HG03139 (cell line): ENCODE measurements around the gene PTGIR.

Experiments
- ATAC-seq: cut with Tn5 transposase; IDR thresholded peaks from one replicate; pipeline ENCODE4 v1.9.1; 2021; ENCODE audit not compliant: unreplicated experiment

PTGIR gene

GRCh38 chr19:46616631-46617322 lies 8.1 kb downstream of the PTGIR start:
- ATAC-seq: no peak

GRCh38 chr19:46615966-46616365 lies 8.9 kb downstream of the PTGIR start:
- no peak for ATAC-seq

- no peak for ATAC-seq
Observed at GRCh38 chr19:46614114-46614722, 10.7 kb downstream of the PTGIR start.

DNA sequence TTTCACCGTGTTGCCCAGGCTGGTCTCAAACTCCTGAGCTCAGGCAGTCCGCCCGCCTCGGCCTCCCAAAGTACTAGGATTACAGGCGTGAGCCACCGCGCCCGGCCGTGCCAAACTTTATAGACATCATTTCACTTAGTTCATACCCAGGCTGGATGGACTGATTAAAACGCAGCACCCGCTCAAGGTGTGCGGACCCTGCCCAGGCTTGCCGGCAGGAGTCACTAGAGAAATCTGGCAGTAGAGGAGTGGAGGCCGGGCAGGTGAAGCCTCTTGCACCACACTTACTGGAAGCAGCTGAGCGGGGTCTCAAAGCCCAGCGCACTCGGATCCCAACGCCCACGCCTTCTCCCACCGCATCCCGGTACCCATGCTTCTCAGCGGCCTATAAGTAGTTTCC lies 11.4 kb downstream of the PTGIR start:
- no peak for ATAC-seq

- no peak for ATAC-seq
Observed at GRCh38 chr19:46611776-46612175, 13.1 kb downstream of the PTGIR start.

DNA sequence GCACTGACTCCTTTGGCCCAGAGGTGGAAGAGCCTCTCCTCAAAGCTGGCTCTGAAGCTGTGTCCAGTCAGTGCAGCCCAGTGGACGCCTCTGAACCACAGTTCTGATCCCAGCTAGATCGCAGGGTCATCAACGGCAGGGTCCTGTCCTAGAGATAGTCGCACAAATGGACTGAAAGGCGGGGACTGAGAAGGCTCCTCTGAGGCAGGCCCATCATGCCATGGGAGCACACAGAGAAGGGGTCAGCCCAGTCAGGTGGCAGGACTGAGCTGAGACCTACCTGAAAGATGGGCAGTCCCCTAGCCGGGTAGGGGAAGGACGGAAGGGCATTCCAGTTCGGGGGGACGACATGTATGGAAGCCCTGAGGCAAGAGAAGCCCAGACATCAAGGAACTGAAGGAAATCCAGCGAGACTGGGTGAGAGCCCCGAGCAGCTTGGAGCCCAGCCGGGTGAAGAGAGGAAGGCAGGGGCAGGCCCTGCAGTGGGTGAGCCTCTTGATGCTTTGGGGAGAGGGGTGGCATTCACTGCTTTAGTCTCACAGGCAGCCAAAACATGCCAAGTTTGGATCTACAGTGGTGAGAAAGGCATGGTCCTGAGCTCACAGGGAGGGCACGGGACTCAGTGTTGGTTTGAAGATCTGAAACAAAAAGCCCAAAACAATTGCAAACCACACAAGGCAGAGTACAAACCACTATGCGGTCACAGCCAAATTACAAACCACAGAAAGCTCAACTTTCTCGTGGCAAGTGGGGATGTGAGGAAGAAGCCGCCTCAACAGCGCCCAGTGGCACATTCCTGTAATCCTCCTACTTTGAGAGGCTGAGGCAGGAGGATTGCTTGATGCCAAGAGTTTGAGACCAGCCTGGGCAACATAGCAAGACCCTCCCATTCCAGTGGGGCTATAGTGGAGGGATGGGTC lies 13.8 kb downstream of the PTGIR start:
- no peak for ATAC-seq

GRCh38 chr19:46610413-46610775 lies 14.5 kb downstream of the PTGIR start:
- ATAC-seq: no peak

GRCh38 chr19:46609511-46610412 lies 15.1 kb downstream of the PTGIR start:
- ATAC-seq: no peak

- no peak for ATAC-seq
Observed at GRCh38 chr19:46608581-46609345, 16.1 kb downstream of the PTGIR start.

DNA sequence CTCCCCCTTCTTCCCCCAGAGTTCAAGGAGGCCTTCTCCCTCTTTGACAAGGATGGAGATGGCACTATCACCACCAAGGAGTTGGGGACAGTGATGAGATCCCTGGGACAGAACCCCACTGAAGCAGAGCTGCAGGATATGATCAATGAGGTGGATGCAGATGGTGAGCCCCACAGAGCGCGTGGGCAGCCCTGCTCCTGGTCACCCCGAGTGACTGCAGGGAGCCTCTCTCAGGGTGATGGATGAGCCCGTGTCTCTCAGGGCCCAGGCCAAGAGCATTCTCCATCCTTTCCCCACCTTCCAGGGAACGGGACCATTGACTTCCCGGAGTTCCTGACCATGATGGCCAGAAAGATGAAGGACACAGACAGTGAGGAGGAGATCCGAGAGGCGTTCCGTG lies 16.7 kb downstream of the PTGIR start:
- no peak for ATAC-seq

DNA sequence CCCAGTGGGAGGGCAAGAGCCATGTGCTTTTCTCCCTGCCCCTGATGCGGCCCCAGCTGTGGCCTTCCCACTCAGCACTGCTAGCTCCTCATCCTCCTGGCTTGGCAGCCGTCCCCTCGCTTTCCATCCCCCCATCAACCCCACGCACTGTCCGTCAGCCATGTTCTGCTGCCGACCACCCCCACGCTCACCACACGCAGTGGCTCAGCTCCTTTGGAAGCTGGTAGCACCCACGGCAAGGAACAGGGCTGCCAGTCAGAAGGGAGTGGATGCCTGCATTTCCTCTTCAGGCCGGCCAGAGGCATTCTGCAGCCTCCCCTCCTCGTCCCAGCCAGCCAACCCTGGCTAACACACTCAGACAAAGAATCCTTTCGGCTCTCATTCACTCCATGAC lies 17.4 kb downstream of the PTGIR start:
- ATAC-seq: no peak

DNA sequence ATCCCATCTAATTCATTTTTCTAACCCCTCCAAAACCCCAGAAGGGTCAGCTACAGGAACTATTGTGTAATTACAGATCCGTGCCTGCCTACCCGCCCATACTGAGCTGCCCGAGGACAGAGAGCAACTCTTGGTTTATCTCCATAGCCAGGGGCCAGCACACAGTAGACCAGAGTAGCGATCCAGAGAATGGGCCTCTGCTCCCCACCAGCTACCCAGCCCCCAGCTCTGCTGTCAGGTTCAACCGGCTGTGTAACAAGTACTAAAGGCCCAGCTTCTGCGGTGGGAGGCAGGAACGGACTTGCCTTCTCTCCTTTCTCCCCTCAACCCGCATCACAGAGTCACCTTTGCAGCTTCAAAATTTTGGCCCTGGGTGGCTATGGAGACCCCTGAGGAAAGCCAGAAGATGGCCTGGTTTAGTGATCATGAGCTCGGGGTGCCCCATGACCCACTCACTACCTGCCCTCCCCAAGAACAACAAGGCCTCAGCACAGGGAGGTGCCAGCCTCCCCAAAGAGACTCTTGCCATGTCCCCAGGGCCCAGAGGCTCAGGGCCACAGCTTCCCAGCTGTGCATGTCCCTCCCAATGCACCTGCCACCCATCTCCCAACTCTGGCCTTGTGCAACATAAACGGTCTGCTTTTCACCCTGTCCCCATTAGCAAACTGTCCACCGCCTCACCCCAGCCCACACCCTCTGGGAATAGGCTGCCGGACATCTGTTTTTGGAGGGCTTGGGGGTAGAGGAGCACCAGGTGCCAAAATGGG lies 18.0 kb downstream of the PTGIR start:
- no peak for ATAC-seq

- ATAC-seq: no peak
Observed at GRCh38 chr19:46606019-46606418, 18.9 kb downstream of the PTGIR start.

DNA sequence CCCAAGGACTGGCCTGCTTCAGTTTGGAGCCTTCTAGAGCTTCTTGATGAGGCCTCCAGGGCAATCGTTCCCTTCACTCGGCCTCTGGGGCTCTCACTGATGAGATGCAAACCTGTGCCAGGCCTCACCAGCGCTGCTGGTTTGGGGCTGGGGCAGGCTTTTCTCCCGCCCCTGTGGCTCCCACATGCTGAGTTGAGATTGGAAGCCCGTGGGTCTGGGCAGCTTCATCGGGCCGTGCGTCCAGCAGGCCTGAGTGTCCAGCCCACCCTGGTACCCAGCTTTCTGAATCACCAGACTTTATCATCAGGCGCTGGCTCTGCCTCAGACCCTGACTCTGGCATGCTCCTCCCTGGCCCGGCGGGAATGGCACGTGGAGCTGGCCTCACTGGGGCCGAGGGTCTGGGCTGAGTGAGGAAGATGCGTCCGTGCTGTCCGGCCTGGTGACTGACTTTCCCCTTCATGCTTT lies 19.5 kb downstream of the PTGIR start:
- no peak for ATAC-seq

GRCh38 chr19:46604781-46605355 lies 20.0 kb downstream of the PTGIR start:
- ATAC-seq: no peak

GRCh38 chr19:46603752-46604231 lies 21.1 kb downstream of the PTGIR start:
- ATAC-seq: no peak

- no peak for ATAC-seq
Observed at GRCh38 chr19:46603195-46603637, 21.7 kb downstream of the PTGIR start.

DNA sequence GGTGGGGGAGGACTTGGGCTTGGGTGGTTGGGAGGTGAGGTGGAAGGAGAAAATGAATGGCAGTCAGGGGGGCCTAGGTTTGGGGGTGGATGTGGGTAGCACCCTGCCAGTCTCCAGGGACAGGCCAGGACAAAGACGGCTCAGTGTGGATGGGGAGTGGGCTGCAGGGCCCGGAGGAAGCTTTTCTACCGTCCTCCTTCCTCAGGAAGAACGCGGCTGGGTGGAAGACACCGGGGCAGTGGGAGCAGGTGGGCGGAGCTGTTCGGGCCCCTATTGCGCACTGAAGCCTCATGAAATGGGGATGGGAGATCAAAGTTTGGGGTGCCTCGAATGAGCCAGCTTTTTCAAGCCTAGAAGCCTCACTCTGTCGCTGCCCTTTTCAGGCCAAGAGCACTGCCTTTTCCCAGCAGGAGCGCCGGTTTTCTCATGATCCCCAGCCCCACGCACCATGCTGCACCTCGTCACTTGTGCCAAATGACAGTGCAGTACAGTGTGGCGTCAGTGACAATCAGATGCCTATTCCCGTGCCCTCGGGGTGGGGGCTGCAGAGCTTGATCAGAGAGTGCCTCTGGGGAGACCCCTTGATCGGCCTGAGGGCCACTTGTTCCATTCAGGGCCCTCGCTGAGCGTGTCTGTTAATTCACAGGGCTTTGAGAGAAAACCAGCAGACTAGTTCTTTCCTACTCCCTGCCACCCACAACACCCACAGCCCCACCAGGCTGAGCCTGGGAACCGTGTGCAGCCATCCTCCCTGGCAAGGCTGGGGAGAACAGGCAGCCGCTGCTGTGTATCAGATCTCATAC lies 22.3 kb downstream of the PTGIR start:
- no peak for ATAC-seq
